Common myeloid progenitor, CD34-positive (primary cell): ENCODE measurements around the gene TDRD12.
"Not testable (repeated sequence)": the region's sequence is repeated elsewhere in the genome, so short reads cannot be mapped to it uniquely, and the experiment has no call there.

Experiments used
- CTCF ChIA-PET: fragments of 350-600 bp; sonication (Branson Sonifier 250); formaldehyde crosslinking; loops from one replicate; lab custom pipeline; 2021; ENCODE audit warnings: antibody characterized with exemption; lab: Charles Lee
- POLR2A ChIA-PET: fragments of 350-600 bp; sonication (Branson Sonifier 250); formaldehyde crosslinking; loops from one replicate; lab custom pipeline; 2021; ENCODE audit warnings: antibody characterized with exemption; lab: Charles Lee
- DNase-seq, 3 donors: peaks; one replicate each; pipeline versions ENCODE4 v3.0.0 to v3.0.0-alpha.2; 2013
- H3K27ac ChIP-seq, 2 experiments: 1 replicate in 1 of 2; 2 replicates in 1 of 2; pipeline ENCODE4 v1.7.0; 2013; ENCODE audit warnings: inconsistent platforms in 2 of 2, low read length in 2 of 2, mild to moderate bottlenecking in 2 of 2, low read depth in 1 of 2, moderate library complexity in 1 of 2; ENCODE audit not compliant: severe bottlenecking in 2 of 2, insufficient read depth in 1 of 2, poor library complexity in 1 of 2
- H3K27me3 ChIP-seq, 5 experiments: replicated peaks in 2 of 5; 1 replicate in 3 of 5; 2 replicates in 2 of 5; pipeline versions ENCODE4 v1.6.1 to v1.7.0; 2013; ENCODE audit warnings: low read length in 4 of 5, mild to moderate bottlenecking in 2 of 5, moderate library complexity in 2 of 5, inconsistent platforms in 1 of 5; ENCODE audit not compliant: insufficient read depth in 5 of 5, control insufficient read depth in 4 of 5
- H3K36me3 ChIP-seq, 4 experiments: 1 replicate in 2 of 4; 2 replicates in 2 of 4; pipeline versions ENCODE4 v1.6.1 to v1.7.0; 2013; ENCODE audit warnings: low read length in 3 of 4, control low read depth in 1 of 4, mild to moderate bottlenecking in 1 of 4; ENCODE audit not compliant: control insufficient read depth in 4 of 4, insufficient read depth in 4 of 4
- H3K4me1 ChIP-seq, 4 experiments: 1 replicate in 3 of 4; 2 replicates in 1 of 4; pipeline versions ENCODE4 v1.6.1 to v1.7.1; 2013; ENCODE audit warnings: low read length in 3 of 4, mild to moderate bottlenecking in 3 of 4, control low read depth in 1 of 4, inconsistent platforms in 1 of 4, moderate library complexity in 1 of 4; ENCODE audit not compliant: control insufficient read depth in 4 of 4, insufficient read depth in 4 of 4; ENCODE audit errors: control extremely low read depth in 1 of 4
- H3K4me3 ChIP-seq, 7 experiments: 1 replicate in 4 of 7; 2 replicates in 3 of 7; pipeline versions ENCODE4 v1.5.1 to v1.7.0; 2013; ENCODE audit warnings: mild to moderate bottlenecking in 7 of 7, low read length in 6 of 7, moderate library complexity in 6 of 7, inconsistent platforms in 2 of 7, low read depth in 2 of 7, control low read depth in 1 of 7; ENCODE audit not compliant: insufficient read depth in 4 of 7, control insufficient read depth in 1 of 7; ENCODE audit errors: extremely low read depth in 1 of 7
- H3K9me3 ChIP-seq, 5 experiments: 1 replicate in 4 of 5; 2 replicates in 1 of 5; pipeline versions ENCODE4 v1.6.1 to v1.7.1; 2013; ENCODE audit warnings: low read length in 4 of 5, mild to moderate bottlenecking in 2 of 5, inconsistent platforms in 1 of 5, low read depth in 1 of 5, moderate library complexity in 1 of 5; ENCODE audit not compliant: control insufficient read depth in 4 of 5, insufficient read depth in 2 of 5; ENCODE audit errors: control extremely low read depth in 1 of 5
- WGBS: methylation state at CpG from one replicate; pipeline ENCODE4 v1.1.5; 2013; ENCODE audit not compliant: insufficient coverage; 5-methylcytosine and 5-hydroxymethylcytosine counted together

The TDRD12 gene

GRCh38 chr19:32863841-32864240 lies 144.3 kb downstream of the TDRD12 start:
- ChIA-PET CTCF (no interaction called here), POLR2A (no interaction called here)
- Histone ChIP-seq H3K27me3 (no peaks in the 10 kb centered on the region), H3K27ac (no peak overlapping the region), H3K4me1 (no peaks in the 10 kb centered on the region), H3K9me3 (no peaks in the 10 kb centered on the region), H3K4me3 (no peak overlapping the region), H3K36me3 (no peaks in the 10 kb centered on the region)
- 97% methylated on average over 12 of the region's 13 CpGs for WGBS
- no peak for DNase-seq

GRCh38 chr19:32864318-32865007 lies 144.9 kb downstream of the TDRD12 start:
- H3K27ac ChIP-seq = no peak overlapping the region
- H3K4me1 ChIP-seq = no peaks in the 10 kb centered on the region
- DNase-seq = no peak
- H3K4me3 ChIP-seq = no peak overlapping the region
- no peaks in the 10 kb centered on the region for H3K9me3 ChIP-seq
- no peaks in the 10 kb centered on the region for H3K36me3 ChIP-seq
- CTCF ChIA-PET = no interaction called here
- WGBS = 96% methylated on average over 33 of the region's 35 CpGs
- POLR2A ChIA-PET = no interaction called here
- H3K27me3 ChIP-seq = no peaks in the 10 kb centered on the region

GRCh38 chr19:32865326-32865725 lies 145.8 kb downstream of the TDRD12 start:
- Histone ChIP-seq H3K9me3 (no peaks in the 10 kb centered on the region), H3K27ac (no peak overlapping the region), H3K4me1 (no peaks in the 10 kb centered on the region), H3K4me3 (no peak overlapping the region), H3K36me3 (no peaks in the 10 kb centered on the region), H3K27me3 (no peaks in the 10 kb centered on the region)
- POLR2A ChIA-PET = no interaction called here
- no peak for DNase-seq
- 97% methylated on average over 5 of the region's 6 CpGs for WGBS
- CTCF ChIA-PET = no interaction called here

- no peaks in the 10 kb centered on the region for H3K27me3 ChIP-seq
- WGBS = 96% methylated on average over 4 of the region's 7 CpGs
- H3K36me3 ChIP-seq = no peaks in the 10 kb centered on the region
- ChIA-PET POLR2A (no interaction called here), CTCF (no interaction called here)
- H3K27ac ChIP-seq = no peak overlapping the region
- no peaks in the 10 kb centered on the region for H3K9me3 ChIP-seq
- DNase-seq = no peak
- no peak overlapping the region for H3K4me3 ChIP-seq
- no peaks in the 10 kb centered on the region for H3K4me1 ChIP-seq
These were observed 146.5 kb downstream of the TDRD12 start for GRCh38 chr19:32866061-32866460.

- Histone ChIP-seq H3K4me3 (no peak overlapping the region), H3K9me3 (no peaks in the 10 kb centered on the region), H3K36me3 (no peaks in the 10 kb centered on the region), H3K27ac (no peak overlapping the region), H3K27me3 (no peaks in the 10 kb centered on the region), H3K4me1 (no peaks in the 10 kb centered on the region)
- ChIA-PET CTCF (no interaction called here), POLR2A (no interaction called here)
- WGBS = 95% methylated on average over 12 of the region's 12 CpGs
- no peak for DNase-seq
These were observed 147.1 kb downstream of the TDRD12 start for GRCh38 chr19:32866564-32867265.

GRCh38 chr19:32867436-32867835 lies 147.9 kb downstream of the TDRD12 start:
- CTCF ChIA-PET, H3K36me3 ChIP-seq, POLR2A ChIA-PET, H3K4me3 ChIP-seq, H3K9me3 ChIP-seq, H3K27ac ChIP-seq, H3K4me1 ChIP-seq, H3K27me3 ChIP-seq, DNase-seq: not testable (repeated sequence)
- WGBS = 100% methylated on average over 8 of the region's 9 CpGs

- H3K27ac ChIP-seq = no peak overlapping the region
- H3K9me3 ChIP-seq = no peaks in the 10 kb centered on the region
- POLR2A ChIA-PET = no interaction called here
- H3K36me3 ChIP-seq = no peaks in the 10 kb centered on the region
- DNase-seq = no peak
- CTCF ChIA-PET = no interaction called here
- over 99% methylated on average over 16 of the region's 19 CpGs for WGBS
- H3K4me3 ChIP-seq = no peak overlapping the region
- H3K27me3 ChIP-seq = no peaks in the 10 kb centered on the region
- no peaks in the 10 kb centered on the region for H3K4me1 ChIP-seq
These were observed 148.8 kb downstream of the TDRD12 start for GRCh38 chr19:32868206-32868950.
